ENCODE data around the gene ELP4. TPM values are rescaled to one million over a fixed set of nuclear protein-coding genes. Genes with fewer than 3 reads are reported as not detected.

Gene ELP4
- total and polyA plus RNA-seq, 9 of the 15 experiments (the other 6 are each of a cell fraction or from before 2014, with no cell fraction given): 24.1 to 60.3 (median 38.7) TPM

- intact Hi-C loops (cut with micrococcal nuclease) (no loop called here), in situ Hi-C loops (cut with MboI) (no loop called here)
- POLR2A ChIA-PET: no interaction called here
- BruUV-seq (replicated peaks): no TSS peak
- Histone ChIP-seq H3K79me2 (ENCODE audit: control insufficient read depth, insufficient read depth, low read length) (no peaks in the 10 kb centered on the region), H3K27ac (ENCODE audit: extremely low read depth, low read depth, low read length) (no peak overlapping the region), H3K4me2 (ENCODE audit: insufficient read depth, low read length) (no peak overlapping the region), H3K4me3 (no peak overlapping the region), H3K9me3 (replicated peaks; ENCODE audit: control insufficient read depth, insufficient read depth, low read depth, low read length) (no peaks in the 10 kb centered on the region), H3K4me1 (replicated peaks in 1 of 2; ENCODE audit: control insufficient read depth in 2 of 2, insufficient read depth in 2 of 2, low read length in 2 of 2) (no peaks in the 10 kb centered on the region), H3K9me1 (ENCODE audit: control insufficient read depth, insufficient read depth, low read length) (no peaks in the 10 kb centered on the region), H3K36me3 (ENCODE audit: control insufficient read depth, insufficient read depth, low read length) (no peaks in the 10 kb centered on the region), H4K20me1 (replicated peaks; ENCODE audit: control insufficient read depth, insufficient read depth, low read length) (no peaks in the 10 kb centered on the region), H3K9ac (ENCODE audit: insufficient read depth in 1 of 2, low read depth in 2 of 2, low read length in 2 of 2) (no peak overlapping the region), H2AFZ (ENCODE audit: low read depth, low read length) (no peak overlapping the region), H3K27me3 (ENCODE audit: control insufficient read depth in 2 of 2, insufficient read depth in 2 of 2, low read length in 2 of 2) (no peaks in the 10 kb centered on the region)
- FAIRE-seq: no peak
- CTCF ChIA-PET (ENCODE audit: low intra/inter-chr PET ratio): no interaction called here
- ATAC-seq: no peak
- no peak for DNase-seq (ENCODE audit: extremely low read depth in 1 of 4, low spot score in 3 of 4)
- TF ChIP-seq MTA1 (IDR thresholded peaks at IDR 0.05; ENCODE audit: borderline replicate concordance) (no peak), ETV5 (CRISPR knock-in tag; IDR thresholded peaks at IDR 0.05; ENCODE audit: low read depth) (no peak), BHLHE40 (IDR thresholded peaks at IDR 0.05; ENCODE audit: low read length) (no peak)
- TF ChIP-seq, protein P1, sequence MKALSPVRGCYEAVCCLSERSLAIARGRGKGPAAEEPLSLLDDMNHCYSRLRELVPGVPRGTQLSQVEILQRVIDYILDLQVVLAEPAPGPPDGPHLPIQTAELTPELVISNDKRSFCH (CRISPR knock-in tag; IDR thresholded peaks at IDR 0.05): no peak
- TF ChIP-seq, protein P1 (tag; IDR thresholded peaks at IDR 0.05): no peak
- 94% methylated on average over 1 of the region's 1 CpG for WGBS (ENCODE audit: insufficient coverage, low coverage, missing lambda C conversion rate)
Observed at GRCh38 chr11:31531293-31531692, 21.7 kb downstream of the ELP4 start.

GRCh38 chr11:31535479-31535878, 25.9 kb downstream of the ELP4 start:
- Histone ChIP-seq H3K4me1 (replicated peaks in 1 of 2; ENCODE audit: control insufficient read depth in 2 of 2, insufficient read depth in 2 of 2, low read length in 2 of 2) (no peaks in the 10 kb centered on the region), H3K27me3 (ENCODE audit: control insufficient read depth in 2 of 2, insufficient read depth in 2 of 2, low read length in 2 of 2) (no peaks in the 10 kb centered on the region), H3K4me2 (ENCODE audit: insufficient read depth, low read length) (no peak overlapping the region), H3K4me3 (no peak overlapping the region), H2AFZ (ENCODE audit: low read depth, low read length) (no peak overlapping the region), H3K9ac (ENCODE audit: insufficient read depth in 1 of 2, low read depth in 2 of 2, low read length in 2 of 2) (no peak overlapping the region), H3K9me3 (replicated peaks; ENCODE audit: control insufficient read depth, insufficient read depth, low read depth, low read length) (no peaks in the 10 kb centered on the region), H4K20me1 (replicated peaks; ENCODE audit: control insufficient read depth, insufficient read depth, low read length) (no peaks in the 10 kb centered on the region), H3K9me1 (ENCODE audit: control insufficient read depth, insufficient read depth, low read length) (no peaks in the 10 kb centered on the region), H3K27ac (ENCODE audit: extremely low read depth, low read depth, low read length) (no peak overlapping the region), H3K79me2 (ENCODE audit: control insufficient read depth, insufficient read depth, low read length) (no peaks in the 10 kb centered on the region), H3K36me3 (ENCODE audit: control insufficient read depth, insufficient read depth, low read length) (peaks cover 4% of the 10 kb centered on the region; the same call in 1 of the 3 replicates)
- intact Hi-C loops (cut with micrococcal nuclease): no loop called here
- no TSS peak for BruUV-seq (replicated peaks)
- ChIA-PET CTCF (ENCODE audit: low intra/inter-chr PET ratio) (no interaction called here), POLR2A (interaction anchor here (1.1 kb wide), 1 partner anchor 9 kb away, joined by 3 read pairs; no protein-coding TSS in a partner anchor)
- 77% methylated on average over 4 of the region's 4 CpGs for WGBS (ENCODE audit: insufficient coverage, low coverage, missing lambda C conversion rate)
- TF ChIP-seq FOXP1 (CRISPR knock-in tag; IDR thresholded peaks at IDR 0.05) (no peak), SREBF1 (IDR thresholded peaks at IDR 0.05; ENCODE audit: borderline replicate concordance, low read depth, low read length) (no peak), PHB2 (IDR thresholded peaks at IDR 0.05; ENCODE audit: low read depth) (no peak), U2AF1 (optimal IDR thresholded peaks at IDR 0.05; ENCODE audit: low read depth, low read length) (no peak)
- ATAC-seq (no peak), FAIRE-seq (no peak), DNase-seq (ENCODE audit: extremely low read depth in 1 of 4, low spot score in 3 of 4) (no peak)
- in situ Hi-C loops (cut with MboI): no loop called here

All from K562 (cell line).